Measurements from ENCODE around the gene ZFP36L2. TPM values are rescaled to one million over a fixed set of nuclear protein-coding genes. Genes with fewer than 3 reads are reported as not detected.

The ZFP36L2 gene
- total and polyA plus RNA-seq, 9 of the 15 experiments (the other 6 are each of a cell fraction or from before 2014, with no cell fraction given), result 4.1 to 60.6 (median 20.3) TPM

- TF ChIP-seq NFYB (IDR thresholded peaks at IDR 0.05; ENCODE audit: extremely low read depth, insufficient read length), result no peak
- TF ChIP-seq SMAD2 (IDR thresholded peaks at IDR 0.05; ENCODE audit: low read depth, low read length), result no peak
- TF ChIP-seq RBBP5 (IDR thresholded peaks at IDR 0.05; ENCODE audit: borderline replicate concordance, insufficient read depth, low read length, poor library complexity, severe bottlenecking), result no peak
- TF ChIP-seq MCM3 (IDR thresholded peaks at IDR 0.05), result peak; percentile 96
- TF ChIP-seq MLLT1 (IDR thresholded peaks at IDR 0.05), result peak in 1 of 2 experiments; percentile 96; a peak in 2 of 4 replicates
- 0 out of 4 replicates have a peak, but pooled peaks of 1 of the 2 experiments have one; percentile 30 for TF ChIP-seq BCLAF1 (IDR thresholded peaks at IDR 0.05; ENCODE audit: borderline replicate concordance in 1 of 2, control insufficient read depth in 1 of 2, low read depth in 2 of 2, low read length in 1 of 2)
- TF ChIP-seq ZNF217 (CRISPR knock-in tag; IDR thresholded peaks at IDR 0.05), result no peak
- TF ChIP-seq TAF15 (IDR thresholded peaks at IDR 0.05; ENCODE audit: low read depth, low read length), result no peak
- TF ChIP-seq NFIX (CRISPR knock-in tag; IDR thresholded peaks at IDR 0.05; ENCODE audit: low read depth), result no peak
- no peak for TF ChIP-seq ZHX1 (conservative IDR thresholded peaks at IDR 0.05; ENCODE audit: low read length)
- TF ChIP-seq ZNF282 (CRISPR knock-in tag; IDR thresholded peaks at IDR 0.05), result no peak
- TF ChIP-seq BDP1 (IDR thresholded peaks at IDR 0.05; ENCODE audit: insufficient read depth, insufficient read length), result no peak
- no peak for TF ChIP-seq JUNB (CRISPR knock-in tag; conservative IDR thresholded peaks at IDR 0.05)
- peak; percentile 84 for TF ChIP-seq ATF7 (IDR thresholded peaks at IDR 0.05)
- no peak for TF ChIP-seq MLX (CRISPR knock-in tag; conservative IDR thresholded peaks at IDR 0.05)
Observed at GRCh38 chr2:43210467-43211303, 15.7 kb downstream of the ZFP36L2 start (continued).

All from K562 (cell line).